SIG-M5 treated with dmso at 0.1 percent for 504 hours (cell line): Measurements from ENCODE around the gene POU2AF1.

Experiments
- DNase-seq: peaks from one replicate; lab custom pipeline; 2025; ENCODE audit not compliant: unreplicated experiment; lab: John Stamatoyannopoulos, UW

The POU2AF1 gene

DNA sequence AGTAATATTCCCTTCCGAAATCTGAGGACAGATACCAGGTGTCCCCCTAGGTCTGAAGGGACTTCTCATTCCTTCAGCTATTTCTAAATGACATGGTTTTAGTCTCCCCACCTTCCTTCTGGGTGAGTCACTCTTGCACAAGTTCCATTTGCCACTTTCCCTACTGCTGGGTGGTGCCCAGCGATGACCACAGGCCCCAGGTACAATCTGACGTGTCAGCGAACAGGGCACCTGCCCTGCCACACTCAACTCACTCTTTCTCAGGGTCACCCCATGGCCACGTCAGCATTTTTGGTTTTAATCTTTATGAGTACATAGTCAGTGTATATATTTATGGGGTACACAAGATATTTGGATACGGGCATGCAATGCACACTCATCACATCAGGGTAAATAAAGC lies 17.2 kb downstream of the POU2AF1 start:
- no peak for DNase-seq

- no peak for DNase-seq
These were observed 17.8 kb downstream of the POU2AF1 start for GRCh38 chr11:111361052-111361801.

DNA sequence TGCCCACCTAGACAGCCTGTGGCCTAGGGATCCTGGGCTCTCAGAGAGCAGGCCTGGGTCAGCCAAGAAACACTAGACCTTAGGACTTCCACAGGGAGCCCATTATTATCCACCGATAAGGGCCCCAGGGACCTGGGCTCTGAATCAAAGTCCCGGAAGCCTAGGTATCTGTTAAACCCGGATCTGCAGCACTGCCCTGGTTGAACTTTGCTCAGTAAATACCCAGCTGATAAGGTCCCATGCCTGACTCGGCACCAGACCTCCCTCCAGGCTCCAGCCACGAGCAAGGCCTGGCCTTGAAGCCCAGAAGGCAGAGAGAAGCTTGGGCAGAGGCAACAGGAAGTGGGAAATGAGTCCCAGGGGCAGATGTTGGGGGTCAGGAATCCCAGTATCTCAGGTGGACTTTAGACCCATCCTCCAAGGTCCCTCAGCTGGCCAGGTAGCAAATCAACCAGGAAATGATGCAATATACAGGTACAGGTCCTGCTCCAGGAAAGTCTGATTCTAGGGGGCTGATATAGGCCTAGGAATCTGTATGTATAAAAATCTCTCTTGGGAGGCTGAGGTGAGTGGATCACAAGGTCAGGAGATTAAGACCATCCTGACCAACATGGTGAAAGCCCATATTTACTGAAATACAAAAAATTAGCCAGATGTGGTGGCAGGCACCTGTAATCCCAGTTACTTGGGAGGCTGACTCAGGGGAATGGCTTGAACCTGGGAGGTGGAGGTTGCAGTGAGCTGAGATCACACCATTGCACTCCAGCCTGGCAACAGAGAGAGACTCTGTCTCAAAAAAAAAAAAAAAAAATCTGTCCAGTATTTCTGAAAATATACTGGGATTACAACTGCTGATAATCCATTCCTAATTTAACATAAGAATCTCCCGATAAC lies 18.7 kb downstream of the POU2AF1 start:
- DNase-seq: no peak

DNA sequence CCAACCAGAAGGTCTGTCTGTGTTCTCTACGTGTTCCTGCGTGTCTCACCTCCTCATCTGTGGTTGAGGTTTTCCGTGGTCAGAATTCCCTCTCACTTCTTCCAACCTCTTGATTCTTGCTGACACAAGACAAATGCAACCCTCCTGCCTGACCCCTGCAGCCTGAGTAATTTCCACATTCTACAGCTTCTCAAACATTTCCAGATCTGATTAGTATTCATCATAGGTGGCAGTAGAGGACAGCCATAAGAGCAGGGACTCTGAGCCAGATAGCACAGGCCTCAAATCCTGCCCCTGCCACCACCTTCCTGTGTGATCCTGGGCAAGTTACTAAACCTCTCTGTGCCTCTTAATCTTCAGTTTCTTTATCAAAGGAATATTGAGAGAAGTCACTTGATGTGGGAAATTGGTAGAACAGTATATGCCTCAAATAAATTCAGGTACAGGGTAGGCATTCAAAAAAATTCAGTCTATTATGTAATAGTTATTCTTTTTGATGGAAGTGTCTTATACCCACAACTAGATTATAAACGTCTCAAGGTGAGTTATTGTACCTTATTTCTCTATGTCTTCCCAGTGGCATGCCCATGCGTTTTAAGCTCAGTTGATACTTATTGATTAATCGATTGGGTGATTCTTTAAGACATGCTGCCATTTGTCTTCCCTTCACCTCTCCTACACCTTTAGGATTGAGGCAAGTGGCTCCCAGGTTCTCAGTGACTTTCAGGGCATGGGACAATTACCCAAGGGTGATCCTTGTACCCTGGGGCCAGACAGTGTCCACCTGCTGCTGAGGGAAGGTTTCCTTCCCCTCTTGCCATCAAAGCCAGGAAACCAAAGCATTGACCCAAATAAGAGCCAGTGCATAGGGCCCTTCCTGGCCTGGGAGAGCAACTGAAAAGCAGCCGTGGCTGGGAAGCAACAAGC lies 19.6 kb downstream of the POU2AF1 start:
- DNase-seq: no peak

DNA sequence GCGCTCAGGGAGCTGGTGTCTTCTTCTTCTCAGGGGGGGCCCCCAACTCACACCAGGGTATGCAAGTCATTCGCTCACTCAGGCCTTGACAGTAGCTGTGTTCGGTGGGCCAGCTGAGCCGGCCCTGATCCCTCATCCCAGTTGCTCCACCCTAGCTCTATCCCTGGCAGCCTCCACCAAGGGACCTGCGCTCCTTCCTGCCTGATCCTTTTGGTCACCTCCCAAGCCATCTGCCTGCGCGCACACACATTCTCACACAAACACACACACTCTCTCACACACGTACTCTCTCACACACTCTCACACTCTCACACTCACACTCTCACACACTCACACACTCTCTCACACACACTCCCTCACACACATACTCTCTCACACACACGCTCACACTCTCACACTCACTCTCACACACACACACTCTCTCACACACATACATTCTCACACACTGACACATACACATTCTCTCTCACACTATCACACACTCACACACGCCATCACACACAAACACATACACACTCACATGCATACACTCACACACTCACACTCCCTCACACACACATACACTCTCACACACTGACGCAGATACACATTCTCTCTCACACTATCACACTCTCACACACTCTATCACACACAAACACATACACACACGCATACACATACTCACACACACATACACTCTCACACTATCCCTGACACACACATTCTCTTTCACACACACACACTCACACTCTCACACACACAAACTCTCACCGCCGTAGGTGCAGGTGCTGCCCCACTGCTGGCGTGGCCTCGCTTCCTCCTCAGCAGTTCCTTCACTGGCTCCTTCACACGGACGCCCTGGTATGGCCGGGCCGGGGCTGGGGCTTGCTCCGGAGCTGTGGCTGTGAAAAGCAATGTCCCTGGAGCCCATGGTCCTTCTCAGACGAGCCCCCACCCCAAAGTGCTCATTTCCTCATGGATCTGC lies 20.8 kb downstream of the POU2AF1 start:
- no peak for DNase-seq

GRCh38 chr11:111357150-111358037 lies 21.7 kb downstream of the POU2AF1 start:
- no peak for DNase-seq

GRCh38 chr11:111356660-111357048 lies 22.4 kb downstream of the POU2AF1 start:
- no peak for DNase-seq

- no peak for DNase-seq
These were observed 23.0 kb downstream of the POU2AF1 start for GRCh38 chr11:111355956-111356659.

DNA sequence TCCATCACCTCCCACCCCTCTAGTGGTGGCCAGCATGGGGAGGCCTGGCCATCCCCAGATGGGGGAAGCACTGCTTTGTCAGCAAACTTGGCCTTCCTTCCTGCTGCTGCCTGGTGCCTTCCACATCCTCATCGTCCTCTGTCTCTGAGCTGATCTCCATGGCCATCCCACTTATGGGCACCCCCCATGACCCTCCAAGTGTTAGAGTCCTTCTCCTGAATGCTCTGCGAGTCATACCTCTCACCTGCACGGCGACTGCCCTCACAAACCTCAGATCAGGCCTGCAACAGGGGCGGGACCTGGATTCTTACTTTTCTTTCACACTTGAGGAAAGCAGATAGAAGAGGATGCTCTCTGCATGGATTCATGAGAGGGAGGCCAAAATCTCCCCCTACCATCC lies 24.0 kb downstream of the POU2AF1 start:
- DNase-seq: no peak

GRCh38 chr11:111354601-111354891 lies 24.5 kb downstream of the POU2AF1 start:
- DNase-seq: no peak

GRCh38 chr11:111353776-111354600 lies 25.1 kb downstream of the POU2AF1 start:
- DNase-seq: no peak

GRCh38 chr11:111352935-111353710 lies 26.0 kb downstream of the POU2AF1 start:
- DNase-seq: no peak

- no peak for DNase-seq
These were observed 26.8 kb downstream of the POU2AF1 start for GRCh38 chr11:111352231-111352746.

DNA sequence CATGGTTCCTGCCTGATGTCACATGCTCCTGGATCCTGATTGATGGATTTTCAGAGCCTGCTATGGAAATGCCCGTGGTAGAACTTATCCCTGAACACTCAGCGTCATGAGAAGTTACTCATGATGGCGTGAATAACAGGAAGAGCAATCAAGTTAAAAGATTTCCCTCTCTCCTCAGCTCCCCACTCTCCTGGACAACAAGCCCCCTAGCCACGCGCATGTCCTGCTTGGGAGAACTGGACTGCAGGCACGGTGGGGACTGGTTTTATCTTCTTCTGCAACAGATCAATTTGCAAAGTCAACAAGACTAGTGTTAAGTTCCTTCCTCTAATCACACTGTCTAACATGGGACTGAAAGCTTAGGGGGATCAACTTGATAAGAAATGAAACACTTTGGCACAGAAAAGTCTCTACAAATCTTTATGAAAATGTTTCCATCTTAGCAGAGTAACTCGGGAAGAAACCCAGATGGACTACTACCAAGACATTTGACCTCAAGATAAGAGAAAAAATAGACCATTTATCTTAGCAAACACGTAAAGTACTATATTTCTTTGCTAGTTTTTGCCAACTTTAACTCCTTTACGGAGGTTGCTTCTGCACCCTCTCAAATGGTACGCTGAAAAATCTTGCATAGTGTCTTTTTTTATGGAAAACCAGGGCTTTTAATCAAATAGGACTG lies 27.6 kb downstream of the POU2AF1 start:
- DNase-seq: no peak

DNA sequence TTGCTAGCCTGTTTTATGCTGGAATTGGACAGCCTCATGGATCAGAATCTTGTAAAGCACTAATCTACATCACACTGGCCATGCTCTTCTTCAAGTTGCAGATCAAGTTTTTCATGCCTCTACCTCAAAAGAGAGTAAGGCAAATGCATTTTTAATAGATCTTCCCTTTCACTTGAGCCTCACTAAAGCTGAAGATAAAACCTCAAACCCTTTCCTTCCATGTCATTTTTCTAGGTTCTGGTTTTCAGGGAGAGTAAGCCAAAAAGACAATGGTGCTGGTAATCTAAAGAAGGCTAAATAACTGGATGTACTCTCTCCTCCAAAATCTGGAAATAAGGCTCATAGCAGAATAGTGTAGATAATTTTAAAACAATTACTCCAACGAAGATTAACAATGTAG lies 28.3 kb downstream of the POU2AF1 start:
- no peak for DNase-seq

DNA sequence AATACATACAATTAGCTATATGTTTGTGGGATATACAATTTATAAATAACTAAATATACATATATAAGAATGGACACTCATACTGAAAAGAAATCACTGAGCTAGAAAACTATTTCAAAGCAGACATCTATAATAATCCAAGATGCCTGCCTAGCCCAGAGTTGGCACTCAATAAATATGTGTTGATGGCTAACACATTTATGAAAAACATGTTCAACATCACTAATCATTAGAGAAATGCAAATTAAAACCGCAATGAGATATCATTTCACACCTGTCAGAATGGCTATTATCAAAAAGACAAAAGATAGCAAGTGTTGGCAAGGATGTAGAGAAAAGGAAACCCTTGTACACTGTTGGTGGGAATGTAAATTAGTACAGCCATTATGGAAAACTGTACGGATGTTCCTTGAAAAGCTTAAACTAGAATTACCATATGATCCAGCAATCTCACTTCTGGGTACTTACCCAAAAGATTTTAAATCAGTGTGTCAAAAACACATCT lies 29.8 kb downstream of the POU2AF1 start:
- no peak for DNase-seq
